Neural cell (in vitro differentiated cells): ENCODE results near the gene LCP2. TPM values are rescaled to one million over a fixed set of nuclear protein-coding genes. Genes with fewer than 3 reads are reported as not detected.

Experiments used
- H2AFZ ChIP-seq: fragments of 200-600, 300-800 bp; sonication (generic), shearing (Covaris generic); 2 replicates; pipeline ENCODE4 v1.6.0; 2014; ENCODE audit warnings: low read depth, mild to moderate bottlenecking, antibody characterized with exemption, low read length, moderate library complexity
- H3F3A ChIP-seq: fragments of 200-600 bp; shearing (Covaris generic); 2 replicates; pipeline ENCODE4 v1.6.1; 2016; ENCODE audit warnings: mild to moderate bottlenecking, moderate library complexity, mixed read lengths, antibody characterized with exemption, low read length; ENCODE audit not compliant: insufficient read depth, poor library complexity, severe bottlenecking
- H3K27ac ChIP-seq: fragments of 200-600, 300-800 bp; sonication (generic), shearing (Covaris generic); 2 replicates; pipeline ENCODE4 v1.5.1; 2014; ENCODE audit warnings: mild to moderate bottlenecking, low read length, moderate library complexity
- H3K27me3 ChIP-seq: fragments of 300-800, 200-600 bp; sonication (generic), shearing (Covaris generic); 2 replicates; pipeline ENCODE4 v1.6.0; 2014; ENCODE audit warnings: mild to moderate bottlenecking, low read depth, low read length, moderate library complexity; ENCODE audit not compliant: insufficient read depth
- H3K36me3 ChIP-seq: fragments of 300-800, 200-600 bp; sonication (generic), shearing (Covaris generic); 2 replicates; pipeline ENCODE4 v1.5.1; 2014; ENCODE audit warnings: mild to moderate bottlenecking, antibody characterized with exemption, low read length, moderate library complexity; ENCODE audit not compliant: insufficient read depth
- H3K4me2 ChIP-seq: fragments of 300-800, 200-600 bp; sonication (generic), shearing (Covaris generic); 2 replicates; pipeline ENCODE4 v1.6.0; 2014; ENCODE audit warnings: mild to moderate bottlenecking, low read length
- H3K4me3 ChIP-seq: fragments of 300-800, 200-600 bp; sonication (generic), shearing (Covaris generic); 2 replicates; pipeline ENCODE4 v1.5.1; 2014; ENCODE audit warnings: mild to moderate bottlenecking, low read length, moderate library complexity
- H3K79me2 ChIP-seq: fragments of 200-600 bp; shearing (Covaris generic); replicated peaks from 2 replicates; pipeline ENCODE4 v1.6.0; 2014; ENCODE audit warnings: mild to moderate bottlenecking, low read length, moderate library complexity; ENCODE audit not compliant: insufficient read depth
- H3K9ac ChIP-seq: fragments of 300-800, 200-600 bp; sonication (generic), shearing (Covaris generic); 2 replicates; pipeline ENCODE4 v1.6.1; 2016; ENCODE audit warnings: mild to moderate bottlenecking, low read length, mixed read lengths
- H3K9me2 ChIP-seq: fragments of 200-600 bp; shearing (Covaris generic); 2 replicates; pipeline ENCODE4 v1.6.1; 2016; ENCODE audit warnings: mild to moderate bottlenecking, low read length, mixed read lengths; ENCODE audit not compliant: insufficient read depth
- H3K9me3 ChIP-seq: fragments of 200-600, 300-800 bp; sonication (generic), shearing (Covaris generic); 2 replicates; pipeline ENCODE4 v1.6.1; 2016; ENCODE audit warnings: mild to moderate bottlenecking, mixed run types, low read length, moderate library complexity, mixed read lengths
- H4K20me1 ChIP-seq: fragments of 200-600 bp; shearing (Covaris generic); 2 replicates; pipeline ENCODE4 v1.6.1; 2016; ENCODE audit warnings: mild to moderate bottlenecking, mixed run types; ENCODE audit not compliant: insufficient read depth
- EP300 ChIP-seq: fragments of 450-650 bp; conservative IDR thresholded peaks from 2 replicates; pipeline ENCODE4 v1.6.1; 2014; ENCODE audit warnings: antibody characterized with exemption, mild to moderate bottlenecking, moderate library complexity; ENCODE audit not compliant: poor library complexity, severe bottlenecking
- EZH2 ChIP-seq: fragments of 200-600, 300-800 bp; shearing (Covaris generic), sonication (generic); IDR thresholded peaks from 2 replicates; pipeline ENCODE4 v1.6.1; 2014; ENCODE audit warnings: antibody characterized with exemption, low read length, borderline replicate concordance, mild to moderate bottlenecking; ENCODE audit not compliant: insufficient read depth, poor library complexity, severe bottlenecking
- MXI1 ChIP-seq: fragments of 450-650 bp; conservative IDR thresholded peaks from 2 replicates; pipeline ENCODE4 v1.6.1; 2014; ENCODE audit warnings: antibody characterized with exemption, mild to moderate bottlenecking; ENCODE audit not compliant: poor library complexity, severe bottlenecking
- POLR2AphosphoS5 ChIP-seq: IDR thresholded peaks from 2 replicates; pipeline ENCODE4 v1.6.1; 2012
- RAD21 ChIP-seq: fragments of 450-650 bp; conservative IDR thresholded peaks from 2 replicates; pipeline ENCODE4 v1.6.1; 2014; ENCODE audit warnings: antibody characterized with exemption, mild to moderate bottlenecking, moderate library complexity
- REST ChIP-seq: IDR thresholded peaks from 2 replicates; pipeline ENCODE4 v1.6.1; 2012; ENCODE audit warnings: borderline replicate concordance
- SMC3 ChIP-seq: fragments of 450-650 bp; conservative IDR thresholded peaks from 2 replicates; pipeline ENCODE4 v1.6.1; 2014; ENCODE audit warnings: antibody characterized with exemption, mild to moderate bottlenecking, moderate library complexity; ENCODE audit not compliant: poor library complexity
- TAF1 ChIP-seq: IDR thresholded peaks from 2 replicates; pipeline ENCODE4 v1.6.1; 2012; ENCODE audit warnings: low read depth
- polyA plus RNA-seq: library from polyadenylated mRNA; depleted of rRNA; stranded (reverse); fragments of >200 nt; gene quantifications from 2 replicates; pipeline ENCODE4 v1.2.3, GENCODE V29; 2014
- TF ChIP-seq, protein P1 (sequence below): fragments of 450-650 bp; IDR thresholded peaks from 2 replicates; pipeline ENCODE4 v1.5.1; 2014; ENCODE audit warnings: antibody characterized with exemption, mild to moderate bottlenecking, moderate library complexity; ENCODE audit not compliant: poor library complexity, severe bottlenecking

Gene LCP2
- polyA plus RNA-seq, 1 donor from 2014 or later, result not detected

DNA sequence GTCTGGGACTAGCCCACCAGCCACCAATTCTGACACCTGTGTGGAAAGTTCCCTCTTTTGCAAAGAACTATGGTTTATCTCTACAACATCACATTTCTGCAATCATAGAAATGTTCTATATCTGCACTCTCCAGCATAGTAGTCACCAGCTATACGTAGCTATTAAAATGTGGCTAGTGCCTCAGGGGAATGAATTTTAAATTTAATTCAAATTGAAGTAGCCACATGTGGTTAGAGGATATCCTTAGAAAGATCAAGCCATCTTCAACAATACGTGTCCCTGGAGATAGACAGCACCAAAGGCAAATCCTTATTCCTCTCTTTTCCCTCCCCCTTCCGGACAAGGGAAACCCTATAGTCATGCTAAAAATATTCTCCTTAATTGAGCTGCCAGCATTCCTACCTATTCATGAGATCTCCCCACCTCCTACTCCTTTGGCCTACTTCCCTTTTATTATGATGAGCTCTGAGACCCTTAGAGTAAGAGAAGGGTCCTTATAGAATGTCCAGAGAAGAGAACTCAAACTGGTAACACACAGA lies 11.1 kb downstream of the LCP2 start:
- H3K9me2 ChIP-seq, result no peaks in the 10 kb centered on the region
- H3K27ac ChIP-seq, result no peak overlapping the region
- no peaks in the 10 kb centered on the region for H3K27me3 ChIP-seq
- peaks cover 8% of the 10 kb centered on the region for H3K9me3 ChIP-seq
- no peak overlapping the region for H2AFZ ChIP-seq
- TF ChIP-seq SMC3 (no peak), POLR2AphosphoS5 (no peak), REST (no peak), RAD21 (no peak), TAF1 (no peak)
- H3K9ac ChIP-seq, result no peak overlapping the region
- no peak overlapping the region for H3K4me3 ChIP-seq
- no peaks in the 10 kb centered on the region for H3K79me2 ChIP-seq
- no peaks in the 10 kb centered on the region for H4K20me1 ChIP-seq
- H3F3A ChIP-seq, result no peaks in the 10 kb centered on the region
- H3K4me2 ChIP-seq, result no peak overlapping the region
- no peaks in the 10 kb centered on the region for H3K36me3 ChIP-seq

- Histone ChIP-seq H3K4me3 (no peak overlapping the region), H3F3A (no peaks in the 10 kb centered on the region)
- TF ChIP-seq EP300, result no peak
- no peak for TF ChIP-seq SMC3
- TF ChIP-seq, protein P1, sequence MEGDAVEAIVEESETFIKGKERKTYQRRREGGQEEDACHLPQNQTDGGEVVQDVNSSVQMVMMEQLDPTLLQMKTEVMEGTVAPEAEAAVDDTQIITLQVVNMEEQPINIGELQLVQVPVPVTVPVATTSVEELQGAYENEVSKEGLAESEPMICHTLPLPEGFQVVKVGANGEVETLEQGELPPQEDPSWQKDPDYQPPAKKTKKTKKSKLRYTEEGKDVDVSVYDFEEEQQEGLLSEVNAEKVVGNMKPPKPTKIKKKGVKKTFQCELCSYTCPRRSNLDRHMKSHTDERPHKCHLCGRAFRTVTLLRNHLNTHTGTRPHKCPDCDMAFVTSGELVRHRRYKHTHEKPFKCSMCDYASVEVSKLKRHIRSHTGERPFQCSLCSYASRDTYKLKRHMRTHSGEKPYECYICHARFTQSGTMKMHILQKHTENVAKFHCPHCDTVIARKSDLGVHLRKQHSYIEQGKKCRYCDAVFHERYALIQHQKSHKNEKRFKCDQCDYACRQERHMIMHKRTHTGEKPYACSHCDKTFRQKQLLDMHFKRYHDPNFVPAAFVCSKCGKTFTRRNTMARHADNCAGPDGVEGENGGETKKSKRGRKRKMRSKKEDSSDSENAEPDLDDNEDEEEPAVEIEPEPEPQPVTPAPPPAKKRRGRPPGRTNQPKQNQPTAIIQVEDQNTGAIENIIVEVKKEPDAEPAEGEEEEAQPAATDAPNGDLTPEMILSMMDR, result no peak
- TF ChIP-seq POLR2AphosphoS5, result no peak
- no peak for TF ChIP-seq REST
- TF ChIP-seq EZH2, result no peak
- no peak for TF ChIP-seq TAF1
- no peak for TF ChIP-seq RAD21
- no peak for TF ChIP-seq MXI1
These were observed 12.4 kb downstream of the LCP2 start for GRCh38 chr5:170285181-170285580.

More at GRCh38 chr5:170285181-170285580, 12.4 kb downstream of the LCP2 start:
- no peaks in the 10 kb centered on the region for H3K9me2 ChIP-seq
- H3K27ac ChIP-seq, result no peak overlapping the region
- H3K27me3 ChIP-seq, result no peaks in the 10 kb centered on the region
- peaks cover 8% of the 10 kb centered on the region for H3K9me3 ChIP-seq
- H4K20me1 ChIP-seq, result no peaks in the 10 kb centered on the region
- H3K79me2 ChIP-seq, result no peaks in the 10 kb centered on the region
- H3K9ac ChIP-seq, result no peak overlapping the region
- no peak overlapping the region for H3K4me2 ChIP-seq
- no peak overlapping the region for H2AFZ ChIP-seq
- H3K36me3 ChIP-seq, result no peaks in the 10 kb centered on the region
